Fibroblast of lung (primary cell): ENCODE results near the gene SHISA9.

ENCODE experiments used
- EZH2 ChIP-seq: IDR thresholded peaks from 2 replicates; pipeline ENCODE4 v1.5.1; 2012; ENCODE audit warnings: low read length, control low read depth, mild to moderate bottlenecking; ENCODE audit errors: missing control alignments
- TF ChIP-seq, protein P1 (sequence below), 2 donors: IDR thresholded peaks in 1 of 2; conservative IDR thresholded peaks in 1 of 2; 1 replicate in 1 of 2; 2 replicates in 1 of 2; pipeline ENCODE4 v1.5.1; 2011 to 2012; ENCODE audit warnings: low read length in 2 of 2, control low read depth in 1 of 2, inconsistent platforms in 1 of 2, low read depth in 1 of 2, mild to moderate bottlenecking in 1 of 2

DNA sequence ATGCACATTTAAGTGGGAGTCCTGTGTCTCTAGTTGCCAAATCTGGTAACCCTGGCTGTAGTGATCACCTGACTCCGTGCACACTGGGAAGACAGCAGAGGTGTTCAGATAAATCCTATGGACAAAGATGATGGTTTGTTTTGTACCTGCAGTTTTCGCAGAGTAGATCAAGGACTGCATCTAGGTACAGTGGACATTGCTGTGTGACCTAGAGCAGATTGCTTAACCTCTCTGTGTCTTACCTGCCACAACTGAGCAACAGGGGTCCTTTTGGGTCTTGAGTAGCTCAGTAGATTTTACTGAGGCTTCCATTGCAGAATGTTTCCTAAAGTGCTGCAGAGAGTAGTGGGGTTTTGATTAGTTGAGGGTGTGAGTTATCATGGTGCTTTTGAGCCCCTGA, 160.8 kb downstream of the SHISA9 start:
- TF ChIP-seq, protein P1, sequence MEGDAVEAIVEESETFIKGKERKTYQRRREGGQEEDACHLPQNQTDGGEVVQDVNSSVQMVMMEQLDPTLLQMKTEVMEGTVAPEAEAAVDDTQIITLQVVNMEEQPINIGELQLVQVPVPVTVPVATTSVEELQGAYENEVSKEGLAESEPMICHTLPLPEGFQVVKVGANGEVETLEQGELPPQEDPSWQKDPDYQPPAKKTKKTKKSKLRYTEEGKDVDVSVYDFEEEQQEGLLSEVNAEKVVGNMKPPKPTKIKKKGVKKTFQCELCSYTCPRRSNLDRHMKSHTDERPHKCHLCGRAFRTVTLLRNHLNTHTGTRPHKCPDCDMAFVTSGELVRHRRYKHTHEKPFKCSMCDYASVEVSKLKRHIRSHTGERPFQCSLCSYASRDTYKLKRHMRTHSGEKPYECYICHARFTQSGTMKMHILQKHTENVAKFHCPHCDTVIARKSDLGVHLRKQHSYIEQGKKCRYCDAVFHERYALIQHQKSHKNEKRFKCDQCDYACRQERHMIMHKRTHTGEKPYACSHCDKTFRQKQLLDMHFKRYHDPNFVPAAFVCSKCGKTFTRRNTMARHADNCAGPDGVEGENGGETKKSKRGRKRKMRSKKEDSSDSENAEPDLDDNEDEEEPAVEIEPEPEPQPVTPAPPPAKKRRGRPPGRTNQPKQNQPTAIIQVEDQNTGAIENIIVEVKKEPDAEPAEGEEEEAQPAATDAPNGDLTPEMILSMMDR (conservative IDR thresholded peaks at IDR 0.05 in 1 of 2, IDR thresholded peaks at IDR 0.05 in 1 of 2; ENCODE audit: low read depth in 1 of 2, low read length in 2 of 2): no peak
- no peak for TF ChIP-seq EZH2
